K562 (cell line): ENCODE data around the gene EHMT2.
"Not testable (repeated sequence)": the region's sequence is repeated elsewhere in the genome, so short reads cannot be mapped to it uniquely, and the experiment has no call there.

Source experiments
- KLF16 ChIP-seq: IDR thresholded peaks from 2 replicates; pipeline ENCODE4 v1.6.1; 2016; ENCODE audit warnings: antibody characterized with exemption
- POLR2A ChIP-seq: fragments of 450-650 bp; conservative IDR thresholded peaks from 2 replicates; pipeline ENCODE4 v1.6.1; 2016

DNA sequence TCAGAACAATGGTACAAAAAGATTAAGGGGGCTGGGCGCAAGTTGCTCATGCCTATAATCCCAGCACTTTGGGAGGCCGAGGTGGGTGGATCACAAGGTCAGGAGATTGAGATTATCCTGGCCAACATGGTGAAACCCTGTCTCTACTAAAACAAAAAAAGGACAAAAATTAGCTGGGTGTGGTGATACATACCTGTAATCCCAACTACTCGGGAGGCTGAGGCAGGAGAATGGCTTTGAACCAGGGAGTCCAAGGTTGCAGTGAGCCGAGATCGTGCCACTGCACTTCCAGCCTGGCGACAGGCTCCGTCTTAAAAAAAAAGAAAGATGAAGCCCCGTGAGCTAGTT lies 57.7 kb downstream of the EHMT2 start:
- TF ChIP-seq POLR2A, KLF16: not testable (repeated sequence)
